ENCODE measurements around the gene MLLT11.
A peak's percentile ranks its signal among the peaks of the same experiment; 100 is the strongest.
"Not testable (repeated sequence)": the region's sequence is repeated elsewhere in the genome, so short reads cannot be mapped to it uniquely, and the experiment has no call there.

The MLLT11 gene

DNA sequence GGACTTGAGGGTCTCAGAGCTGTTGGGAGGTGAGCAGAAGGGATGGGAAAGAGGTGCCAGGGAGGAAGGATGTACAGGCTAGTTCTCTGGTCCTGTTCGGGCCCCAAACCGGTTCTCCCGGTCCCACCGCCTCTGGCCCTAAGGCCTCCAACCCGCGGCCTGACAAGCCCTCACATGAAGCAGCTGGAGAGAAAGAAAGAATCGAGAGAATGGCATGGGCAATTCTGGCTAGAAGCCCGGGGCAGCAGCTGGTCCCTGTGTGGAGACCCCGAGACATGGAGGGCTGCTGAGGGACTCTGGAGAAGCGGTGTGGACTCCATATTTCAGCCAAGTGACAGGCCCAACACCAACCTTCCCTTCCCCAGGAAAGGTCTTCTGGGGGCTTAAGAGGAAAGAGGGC lies 1.5 kb upstream of the MLLT11 start:
- DNase-seq, result peak; percentile 13

DNA sequence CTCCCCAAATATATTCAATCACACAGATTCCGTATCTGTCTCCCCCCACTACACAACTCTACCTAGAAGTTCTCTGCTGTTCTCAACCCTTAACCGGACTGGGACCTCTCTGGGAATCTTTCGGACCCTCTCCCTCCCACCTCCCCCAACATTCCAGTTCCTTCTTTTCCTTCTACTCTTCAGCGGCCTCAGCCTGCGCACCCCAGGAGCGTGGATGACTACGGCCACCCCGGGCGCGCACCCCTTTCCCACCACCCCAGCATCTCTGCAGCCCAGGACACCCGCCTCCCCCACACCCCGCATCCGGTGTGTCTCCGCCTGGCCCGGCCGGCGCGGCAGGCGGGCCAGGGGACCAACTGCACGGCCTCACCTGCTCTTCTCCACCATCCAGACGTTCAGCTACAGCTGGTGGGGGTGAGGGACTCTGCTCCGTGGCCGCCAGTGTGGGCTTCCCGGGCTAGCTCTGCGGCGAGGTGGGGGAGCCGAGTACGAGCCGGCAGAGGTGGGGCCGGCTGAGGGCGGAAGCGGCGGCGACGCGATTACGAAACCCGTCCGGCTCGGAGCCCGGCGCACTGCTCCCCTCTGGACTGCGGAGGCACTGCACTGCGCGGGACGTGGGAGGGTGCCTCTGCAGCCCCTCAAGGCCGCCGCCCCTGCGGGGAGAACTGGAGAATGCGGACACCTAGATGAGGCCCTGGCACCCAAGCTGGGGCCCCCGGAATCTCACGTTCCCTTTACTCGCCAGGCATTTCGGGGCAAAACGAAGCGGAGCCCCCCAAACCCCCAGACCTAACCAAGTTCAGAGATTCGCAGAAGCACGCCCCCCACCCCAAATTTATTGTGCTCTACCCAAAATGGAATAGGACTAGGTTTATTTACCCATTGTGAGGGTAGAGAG lies 839 bp upstream of the MLLT11 start, which contains the start of gene CDC42SE1:
CDC42SE1 (minus strand) TSS at position 514 of the 898 bp plus-strand sequence. CDS start 3,892 bp downstream, outside the sequence.
- peak; percentile 78 for DNase-seq

GRCh38 chr1:151060657-151061421 lies 642 bp downstream of the MLLT11 start:
- peak; percentile 20 for DNase-seq

- no peak for DNase-seq
Observed at GRCh38 chr1:151061704-151062103, 1.5 kb downstream of the MLLT11 start.

DNA sequence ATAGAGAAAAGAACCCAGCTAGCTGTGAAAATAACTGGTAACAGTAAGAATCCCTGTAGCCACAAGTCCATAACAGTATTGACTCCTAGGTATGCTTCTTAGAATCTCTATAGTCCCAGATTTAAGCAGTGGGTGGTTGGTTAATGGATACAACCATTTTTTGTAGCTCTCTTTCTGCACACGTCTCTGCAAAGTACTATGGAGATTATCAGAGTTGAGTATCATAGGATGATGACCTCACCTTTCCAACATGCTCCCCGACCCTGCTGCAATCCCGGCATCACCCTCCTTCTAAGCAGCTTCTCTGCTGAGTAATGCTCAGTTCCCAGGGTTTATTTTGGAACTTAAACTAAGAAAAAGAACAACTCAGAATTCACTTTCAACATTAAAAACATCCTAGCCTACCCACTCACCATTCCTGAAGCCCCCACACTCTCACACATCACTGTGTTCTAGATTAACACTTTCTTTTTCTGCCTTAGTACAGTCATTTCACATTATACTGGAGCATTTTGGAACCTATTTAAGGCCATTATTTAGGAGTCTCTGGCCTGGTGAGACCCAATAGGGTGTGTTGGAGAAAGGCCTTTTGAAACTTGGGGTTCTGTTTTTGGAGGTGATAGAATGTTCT lies 2.7 kb downstream of the MLLT11 start:
- DNase-seq, result peak; percentile 79

- DNase-seq, result no peak
Observed at GRCh38 chr1:151065089-151065645, 5.0 kb downstream of the MLLT11 start.

- DNase-seq, result no peak
Observed at GRCh38 chr1:151067185-151067584, 7.0 kb downstream of the MLLT11 start.

DNA sequence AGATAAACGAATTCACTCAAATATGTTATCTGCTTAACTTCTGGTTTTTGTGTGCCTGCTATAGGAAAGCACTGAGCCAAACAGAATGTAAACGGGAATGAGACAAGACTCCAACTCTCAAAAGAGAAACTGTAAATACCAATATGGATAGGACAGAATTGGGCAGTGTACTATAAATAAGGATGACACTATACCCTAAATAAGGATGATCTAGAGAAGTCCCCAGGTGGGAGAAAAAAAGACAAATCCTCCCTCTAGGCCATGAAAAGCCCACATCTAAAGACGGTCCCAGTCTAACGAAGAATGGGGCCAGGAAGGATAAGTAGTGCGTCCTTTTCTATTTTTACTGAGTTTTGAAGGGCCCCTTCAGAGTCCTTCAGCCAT lies 8.9 kb downstream of the MLLT11 start:
- no peak for DNase-seq

DNA sequence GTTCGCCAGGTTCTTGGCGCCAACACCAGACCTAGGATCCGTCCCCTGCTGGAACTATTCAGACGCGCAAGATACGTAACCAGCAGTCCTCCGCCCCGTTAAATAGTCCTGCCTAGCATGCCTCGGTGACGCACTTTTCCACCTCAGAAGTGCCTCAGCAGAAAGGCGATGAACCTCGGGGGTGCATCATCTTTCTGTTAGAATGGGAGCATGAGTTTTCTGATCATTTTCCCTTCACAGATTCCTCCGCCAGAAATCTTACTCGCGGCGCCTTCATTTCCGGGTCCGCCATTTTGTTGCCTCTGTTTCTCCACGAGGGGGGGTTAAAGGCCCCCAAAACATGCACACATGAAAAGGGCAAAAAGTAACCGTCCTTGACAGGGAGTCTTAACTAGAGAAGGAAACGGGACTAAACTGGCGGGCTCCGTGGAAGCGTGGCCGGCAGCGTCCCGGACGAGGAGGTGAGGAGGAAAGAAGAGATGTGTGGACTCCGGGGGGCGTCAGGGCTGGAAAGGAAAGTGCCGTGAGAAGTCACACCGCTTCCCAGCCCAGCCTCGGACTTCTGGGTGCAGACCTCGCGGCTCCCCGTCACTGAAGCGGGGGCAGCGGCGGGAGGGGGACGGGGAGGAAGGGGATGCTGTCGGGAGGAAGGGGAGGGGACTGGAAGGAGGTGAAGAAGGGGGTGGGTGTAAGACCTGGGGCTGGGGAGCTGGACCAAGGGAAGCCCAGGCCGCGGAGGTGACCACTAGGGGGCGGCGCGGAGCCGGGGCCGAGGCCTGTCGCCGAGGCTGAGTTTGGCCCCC lies 10.5 kb downstream of the MLLT11 start, which contains the start of gene GABPB2:
GABPB2 (plus strand) TSS at position 288 of the 803 bp plus-strand sequence. CDS start 17,429 bp downstream, outside the sequence.
- peak; percentile 96 for DNase-seq

- no peak for DNase-seq
Observed at GRCh38 chr1:151072224-151072623, 12.0 kb downstream of the MLLT11 start.

DNA sequence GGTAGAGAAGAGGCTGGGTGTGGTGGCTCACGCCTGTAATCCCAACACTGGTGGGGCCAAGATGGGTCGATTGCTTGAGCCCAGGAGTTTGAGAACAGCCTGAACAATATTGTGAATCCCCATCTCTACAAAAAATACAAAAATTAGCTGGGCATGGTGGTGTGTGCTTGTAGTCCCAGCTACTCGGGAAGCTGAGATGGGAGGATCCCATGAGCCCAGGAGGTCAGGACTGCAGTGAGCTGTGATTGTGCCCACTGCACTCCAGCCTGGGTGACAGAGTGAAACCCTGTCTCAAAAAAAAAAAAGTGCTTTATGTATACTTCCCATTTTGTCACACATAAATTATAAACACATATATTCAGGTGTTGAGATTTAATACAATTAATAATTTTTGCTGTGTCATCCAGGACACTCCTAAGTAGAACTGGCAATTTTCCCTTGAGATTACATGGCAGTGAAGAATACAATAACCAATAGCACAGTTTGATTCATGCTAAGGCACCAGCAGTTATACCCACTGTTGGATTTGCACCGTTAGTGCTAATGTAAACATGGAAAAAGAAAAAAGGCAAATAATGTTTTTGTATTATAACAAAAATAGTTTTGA lies 25.9 kb downstream of the MLLT11 start:
- no peak for DNase-seq

- DNase-seq, result not testable (repeated sequence)
Observed at GRCh38 chr1:151097426-151097825, 37.2 kb downstream of the MLLT11 start.

DNA sequence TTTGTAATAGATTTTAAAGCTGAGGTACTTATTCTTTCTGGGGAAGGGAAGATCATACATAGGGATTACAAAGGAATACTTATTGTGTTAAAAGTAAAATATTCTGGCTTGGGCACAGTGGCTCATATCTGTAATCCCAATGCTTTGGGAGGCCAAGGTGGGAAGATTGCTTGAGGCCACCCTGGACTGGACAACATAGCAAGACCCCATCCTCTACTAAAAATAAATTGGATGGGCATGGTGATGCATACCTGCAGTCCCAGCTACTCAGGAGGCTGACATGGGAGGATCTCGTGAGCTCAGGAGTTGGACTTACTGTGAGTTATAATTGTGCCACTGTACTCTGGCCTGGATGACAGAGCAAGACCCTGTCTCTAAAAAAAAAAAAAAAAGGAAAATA lies 37.9 kb downstream of the MLLT11 start:
- no peak for DNase-seq

DNA sequence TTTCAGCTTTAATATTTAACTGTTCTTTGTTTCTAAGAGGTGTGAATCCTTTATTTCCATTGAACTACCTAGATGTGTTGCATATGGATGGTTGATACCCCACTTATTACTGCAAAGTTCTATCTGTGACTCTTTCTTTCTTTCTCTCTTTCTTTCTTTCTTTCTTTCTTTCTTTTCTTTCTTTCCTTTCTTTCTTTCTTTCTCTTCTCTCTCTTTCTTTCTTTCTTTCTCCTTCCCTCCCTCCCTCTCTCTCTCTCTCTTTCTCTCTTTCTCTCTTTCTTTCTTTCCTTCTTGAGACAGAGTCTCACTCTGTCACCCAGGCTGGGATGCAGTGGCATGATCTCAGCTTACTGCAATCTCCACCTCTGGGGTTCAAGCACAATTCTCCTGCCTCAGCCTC lies 44.4 kb downstream of the MLLT11 start:
- no peak for DNase-seq

GRCh38 chr1:151106894-151107293 lies 46.7 kb downstream of the MLLT11 start:
- DNase-seq, result peak; percentile 47

GRCh38 chr1:151108331-151108730 lies 48.1 kb downstream of the MLLT11 start:
- DNase-seq, result no peak

DNA sequence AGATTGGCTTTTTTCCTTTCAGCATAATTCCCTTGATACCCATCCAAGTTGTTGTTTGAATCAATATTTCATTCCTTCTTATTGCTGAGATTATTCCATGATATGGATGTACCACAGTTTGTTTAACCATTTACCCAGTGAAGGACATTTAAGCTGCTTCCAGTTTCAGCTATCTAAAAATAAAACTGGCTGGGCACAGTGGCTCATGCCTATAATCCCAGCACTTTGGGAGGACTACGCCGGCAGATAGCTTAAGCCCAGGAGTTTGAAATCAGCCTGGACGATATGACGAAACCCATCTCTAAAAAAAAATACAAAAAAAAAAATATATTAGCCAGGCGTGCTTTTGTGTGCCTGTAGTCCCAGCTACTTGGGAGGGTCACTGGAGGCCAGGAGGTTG lies 53.7 kb downstream of the MLLT11 start:
- no peak for DNase-seq
